HEK293T (cell line): ENCODE measurements around the gene DDX56.

Source experiments
- FOXK2 ChIP-seq: fragments of 450-650 bp; IDR thresholded peaks from 2 replicates; pipeline ENCODE4 v1.6.1; 2016; ENCODE audit warnings: mild to moderate bottlenecking
- LEF1 ChIP-seq: fragments of 450-650 bp; IDR thresholded peaks from 2 replicates; pipeline ENCODE4 v1.6.1; 2017; ENCODE audit warnings: mild to moderate bottlenecking, borderline replicate concordance
- SUZ12 ChIP-seq: fragments of 450-650 bp; IDR thresholded peaks from 2 replicates; pipeline ENCODE4 v1.6.1; 2016; ENCODE audit warnings: mild to moderate bottlenecking

GRCh38 chr7:44559485-44559884 is 14.2 kb downstream of the DDX56 start:
- TF ChIP-seq LEF1 (no peak), FOXK2 (no peak), SUZ12 (no peak)
